H9 (cell line): ENCODE data around the gene GPR34. TPM values are rescaled to one million over a fixed set of nuclear protein-coding genes. Genes with fewer than 3 reads are reported as not detected.

ENCODE experiments used
- DNase-seq: peaks from one replicate; pipeline ENCODE4 v3.0.0-alpha.2; 2017
- H2AFZ ChIP-seq: one replicate; pipeline ENCODE4 v1.6.1; 2013; ENCODE audit warnings: mild to moderate bottlenecking, low read length, control low read depth, moderate library complexity
- H2AK5ac ChIP-seq: 2 replicates; pipeline ENCODE4 v1.6.1; 2013; ENCODE audit warnings: low read length, control low read depth, mixed read lengths; ENCODE audit not compliant: insufficient read length
- H2BK120ac ChIP-seq: one replicate; pipeline ENCODE4 v1.6.1; 2013; ENCODE audit warnings: low read depth, mild to moderate bottlenecking, low read length, control low read depth, inconsistent platforms; ENCODE audit not compliant: poor library complexity, severe bottlenecking
- H2BK12ac ChIP-seq: 2 replicates; pipeline ENCODE4 v1.6.1; 2013; ENCODE audit warnings: low read length, control low read depth, mixed read lengths, low read depth; ENCODE audit not compliant: insufficient read length
- H2BK15ac ChIP-seq: 2 replicates; pipeline ENCODE4 v1.6.1; 2013; ENCODE audit warnings: low read depth, low read length, control low read depth
- H2BK20ac ChIP-seq: one replicate; pipeline ENCODE4 v1.6.1; 2013; ENCODE audit warnings: low read depth, mild to moderate bottlenecking, low read length, control low read depth, inconsistent platforms; ENCODE audit not compliant: poor library complexity, severe bottlenecking
- H2BK5ac ChIP-seq: 2 replicates; pipeline ENCODE4 v1.6.1; 2013; ENCODE audit warnings: low read length, control low read depth, mixed read lengths; ENCODE audit not compliant: insufficient read length
- H3K14ac ChIP-seq: 2 replicates; pipeline ENCODE4 v1.6.1; 2013; ENCODE audit warnings: low read length, control low read depth; ENCODE audit not compliant: insufficient read depth
- H3K18ac ChIP-seq: 2 replicates; pipeline ENCODE4 v1.6.1; 2013; ENCODE audit warnings: low read depth, mild to moderate bottlenecking, mixed read lengths, low read length, control low read depth; ENCODE audit not compliant: insufficient read length
- H3K23ac ChIP-seq: 2 replicates; pipeline ENCODE4 v1.6.1; 2013; ENCODE audit warnings: low read length, control low read depth, mixed read lengths, low read depth; ENCODE audit not compliant: insufficient read length
- H3K23me2 ChIP-seq: 2 replicates; pipeline ENCODE4 v1.6.1; 2013; ENCODE audit warnings: low read depth, mild to moderate bottlenecking, mixed read lengths, low read length, control low read depth; ENCODE audit not compliant: insufficient read length, poor library complexity, severe bottlenecking
- H3K27ac ChIP-seq: 2 replicates; pipeline ENCODE4 v1.5.1; 2013; ENCODE audit warnings: low read length, control low read depth, mixed read lengths, low read depth; ENCODE audit not compliant: insufficient read length
- H3K27me3 ChIP-seq: 2 replicates; pipeline ENCODE4 v1.6.1; 2013; ENCODE audit warnings: low read length, control low read depth, inconsistent platforms; ENCODE audit not compliant: insufficient read depth
- H3K4ac ChIP-seq: 2 replicates; pipeline ENCODE4 v1.6.1; 2013; ENCODE audit warnings: low read depth, mild to moderate bottlenecking, control low read depth, inconsistent platforms, low read length, moderate library complexity
- H3K4me1 ChIP-seq: 2 replicates; pipeline ENCODE4 v1.6.1; 2013; ENCODE audit warnings: low read length, control low read depth, inconsistent platforms; ENCODE audit not compliant: insufficient read depth
- H3K4me2 ChIP-seq: 2 replicates; pipeline ENCODE4 v1.6.1; 2013; ENCODE audit warnings: low read length, control low read depth, mixed read lengths; ENCODE audit not compliant: insufficient read length, insufficient read depth
- H3K56ac ChIP-seq: 2 replicates; pipeline ENCODE4 v1.6.1; 2013; ENCODE audit warnings: low read depth, mild to moderate bottlenecking, mixed read lengths, low read length, control low read depth; ENCODE audit not compliant: insufficient read length
- H3K79me1 ChIP-seq: 2 replicates; pipeline ENCODE4 v1.6.1; 2013; ENCODE audit warnings: low read depth, mild to moderate bottlenecking, moderate library complexity, low read length, control low read depth, inconsistent platforms; ENCODE audit not compliant: insufficient read depth, poor library complexity, severe bottlenecking
- H3K79me2 ChIP-seq: 2 replicates; pipeline ENCODE4 v1.6.1; 2013; ENCODE audit warnings: low read length, control low read depth, inconsistent platforms; ENCODE audit not compliant: insufficient read depth
- H3K9ac ChIP-seq: 2 replicates; pipeline ENCODE4 v1.6.1; 2013; ENCODE audit warnings: low read length, control low read depth, mixed read lengths; ENCODE audit not compliant: insufficient read length; ENCODE audit errors: extremely low read depth
- H3K9me3 ChIP-seq: one replicate; pipeline ENCODE4 v1.6.1; 2013; ENCODE audit warnings: low read depth, low read length, inconsistent platforms; ENCODE audit not compliant: control insufficient read depth
- H3T11ph ChIP-seq: one replicate; pipeline ENCODE4 v1.6.1; 2013; ENCODE audit warnings: mild to moderate bottlenecking, low read length, control low read depth, inconsistent platforms
- H4K20me1 ChIP-seq: one replicate; pipeline ENCODE4 v1.6.1; 2013; ENCODE audit not compliant: control insufficient read depth, insufficient read length, insufficient read depth
- H4K5ac ChIP-seq: 2 replicates; pipeline ENCODE4 v1.6.1; 2013; ENCODE audit warnings: low read depth, mild to moderate bottlenecking, mixed read lengths, low read length, control low read depth; ENCODE audit not compliant: insufficient read length
- H4K8ac ChIP-seq: replicated peaks from 2 replicates; pipeline ENCODE4 v1.6.1; 2013; ENCODE audit warnings: low read length, control low read depth, mixed read lengths, low read depth; ENCODE audit not compliant: insufficient read length
- H4K91ac ChIP-seq: 2 replicates; pipeline ENCODE4 v1.6.1; 2013; ENCODE audit warnings: low read depth, mild to moderate bottlenecking, moderate library complexity, mixed read lengths, low read length, control low read depth; ENCODE audit not compliant: insufficient read length
- H3K27ac Mint-ChIP-seq, 3 experiments: 2 replicates in 2 of 3; 3 replicates in 1 of 3; pipeline ENCODE4 v1.8.0; 2020 to 2021; ENCODE audit warnings: mixed read lengths in 3 of 3, mild to moderate bottlenecking in 1 of 3, moderate library complexity in 1 of 3
- H3K27me3 Mint-ChIP-seq: 2 replicates; pipeline ENCODE4 v1.8.0; 2021; ENCODE audit warnings: low read depth, mild to moderate bottlenecking, moderate library complexity, mixed read lengths
- H3K36me3 Mint-ChIP-seq, 3 experiments: 2 replicates in 2 of 3; 3 replicates in 1 of 3; pipeline ENCODE4 v1.8.0; 2020 to 2021; ENCODE audit warnings: low read depth in 3 of 3, mixed read lengths in 3 of 3; ENCODE audit not compliant: insufficient read depth in 1 of 3
- H3K4me1 Mint-ChIP-seq, 2 experiments: 2 replicates each; pipeline ENCODE4 v1.8.0; 2020; ENCODE audit warnings: mixed read lengths in 2 of 2
- H3K4me3 Mint-ChIP-seq, 2 experiments: 2 replicates in 1 of 2; 3 replicates in 1 of 2; pipeline ENCODE4 v1.8.0; 2020 to 2021; ENCODE audit warnings: mild to moderate bottlenecking in 2 of 2, mixed read lengths in 2 of 2, moderate library complexity in 1 of 2
- H3K9me3 Mint-ChIP-seq, 2 experiments: 2 replicates in 1 of 2; 3 replicates in 1 of 2; pipeline ENCODE4 v1.8.0; 2020; ENCODE audit warnings: mild to moderate bottlenecking in 2 of 2, mixed read lengths in 2 of 2, moderate library complexity in 1 of 2
- CTCF ChIP-seq: fragments of 200-600 bp; sonication (generic); conservative IDR thresholded peaks from 3 replicates; pipeline ENCODE4 v1.8.0; 2021; ENCODE audit warnings: antibody characterized with exemption, mild to moderate bottlenecking
- WGBS: extraction: QIAGEN DNeasy Blood & Tissue Kit; methylation state at CpG from one replicate; pipeline ENCODE4 v1.1.7; 2013; ENCODE audit warnings: missing lambda C conversion rate, low lambda C conversion rate, mixed read lengths; ENCODE audit not compliant: insufficient read length; ENCODE audit errors: extremely low coverage; 5-methylcytosine and 5-hydroxymethylcytosine counted together
- total RNA-seq: library from RNA; stranded (reverse); gene quantifications from 2 replicates; pipeline ENCODE4 v1.2.1, GENCODE V29; 2021

The GPR34 gene
- total RNA-seq, 1 experiment from 2014 or later: not detected

GRCh38 chrX:41737065-41737464, 48.3 kb downstream of the GPR34 start:
- no peak for DNase-seq
- Mint-ChIP-seq H3K27me3 (no peaks in the 10 kb centered on the region), H3K4me1 (peaks cover 19 to 26% of the 10 kb centered on the region in 2 experiments), H3K36me3 (peaks cover 0 to 5% (median 0%) of the 10 kb centered on the region in 3 experiments; a peak in 3 of 7 replicates), H3K27ac (no peak overlapping the region), H3K4me3 (no peak overlapping the region), H3K9me3 (peaks cover 25 to 37% of the 10 kb centered on the region in 2 experiments)
- H3K9me3 ChIP-seq: no peaks in the 10 kb centered on the region
- H3K4me1 ChIP-seq: peaks cover 3% of the 10 kb centered on the region; the same call in 1 of the 2 replicates
- no peak overlapping the region for H4K8ac ChIP-seq
- no peak overlapping the region for H3T11ph ChIP-seq
- TF ChIP-seq CTCF: no peak
- no peak overlapping the region for H4K91ac ChIP-seq
- no peaks in the 10 kb centered on the region for H3K23me2 ChIP-seq
- no peak overlapping the region for H3K18ac ChIP-seq
- no peak overlapping the region for H2AK5ac ChIP-seq
- H2BK15ac ChIP-seq: no peak overlapping the region
- no peak overlapping the region for H3K27ac ChIP-seq
- no peaks in the 10 kb centered on the region for H4K20me1 ChIP-seq
- H3K27me3 ChIP-seq: no peaks in the 10 kb centered on the region
- H3K79me1 ChIP-seq: no peaks in the 10 kb centered on the region
- no peak overlapping the region for H3K4ac ChIP-seq
- H3K79me2 ChIP-seq: no peaks in the 10 kb centered on the region
- no peak overlapping the region for H2BK12ac ChIP-seq
- H2BK5ac ChIP-seq: no peak overlapping the region
- no peak overlapping the region for H3K4me2 ChIP-seq
- H2AFZ ChIP-seq: no peak overlapping the region
- H3K9ac ChIP-seq: no peak overlapping the region
- no CpG with 5 or more reads among the region's 7 CpGs for WGBS
- no peak overlapping the region for H4K5ac ChIP-seq
- no peak overlapping the region for H2BK20ac ChIP-seq
- no peak overlapping the region for H2BK120ac ChIP-seq
- H3K23ac ChIP-seq: no peak overlapping the region
- H3K14ac ChIP-seq: no peak overlapping the region
- no peak overlapping the region for H3K56ac ChIP-seq
